IPS DF 19.7 (cell line): ENCODE measurements around the gene ACSS3.

Experiments
- DNase-seq: peaks from one replicate; pipeline ENCODE4 v3.0.0-alpha.2; 2013; ENCODE audit warnings: low read depth, low spot score

The ACSS3 gene

DNA sequence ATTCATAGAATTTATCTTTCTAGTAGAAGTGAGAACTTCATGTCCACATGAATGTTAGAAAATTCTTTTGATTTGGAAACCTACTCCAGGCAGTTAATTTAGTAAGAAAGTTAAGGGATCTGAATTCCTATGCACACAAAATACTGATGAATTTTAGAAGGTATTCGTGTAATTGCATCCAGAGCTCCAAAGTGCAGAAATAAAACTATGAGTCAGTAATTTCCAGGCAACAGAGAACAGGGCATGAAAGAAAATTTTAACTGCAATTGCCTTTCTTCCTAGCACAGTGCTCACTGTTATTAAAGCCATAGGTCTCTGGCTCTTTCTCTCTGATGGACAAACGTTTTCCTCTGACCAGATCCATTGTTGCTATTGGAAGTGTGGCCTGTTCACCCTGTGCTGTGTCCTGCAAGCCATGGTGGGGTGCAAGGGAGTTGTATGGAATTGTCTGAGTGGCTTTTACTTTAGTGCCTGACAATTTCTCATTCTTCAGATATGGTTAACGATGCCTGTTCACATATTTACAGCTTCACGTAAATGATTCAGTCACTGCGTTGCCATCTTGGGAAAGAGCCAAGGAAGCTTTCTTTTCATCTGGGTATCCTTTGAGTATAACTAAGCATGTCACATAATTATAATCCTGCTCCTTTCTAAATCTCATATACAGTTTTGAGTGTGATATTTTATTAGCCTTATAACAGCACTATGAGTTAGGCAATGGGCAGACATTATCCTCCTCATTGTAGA lies 145.1 kb downstream of the ACSS3 start:
- no peak for DNase-seq

- no peak for DNase-seq
Measured at GRCh38 chr12:81224626-81225025, 146.7 kb downstream of the ACSS3 start.

DNA sequence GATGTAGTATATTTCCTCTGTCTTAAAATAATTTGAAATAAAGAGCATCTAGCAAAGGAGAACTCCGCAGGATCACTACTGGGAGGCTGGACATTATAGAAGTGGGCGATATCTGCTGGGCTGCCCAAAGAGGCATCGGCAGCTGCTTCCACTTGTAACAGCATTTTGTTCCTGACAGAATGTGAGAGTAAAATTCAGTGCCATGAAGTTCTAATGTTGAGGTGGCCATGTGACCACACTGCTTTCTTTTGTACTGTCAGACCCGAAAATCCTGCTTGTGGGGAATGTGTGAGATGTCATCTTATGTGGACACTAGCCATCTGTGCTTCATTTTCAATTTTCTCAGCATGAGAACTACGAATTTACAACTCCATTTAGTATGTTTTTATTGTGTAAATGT lies 151.9 kb downstream of the ACSS3 start:
- DNase-seq, result no peak

GRCh38 chr12:81231574-81232368 lies 153.9 kb downstream of the ACSS3 start:
- DNase-seq, result no peak

DNA sequence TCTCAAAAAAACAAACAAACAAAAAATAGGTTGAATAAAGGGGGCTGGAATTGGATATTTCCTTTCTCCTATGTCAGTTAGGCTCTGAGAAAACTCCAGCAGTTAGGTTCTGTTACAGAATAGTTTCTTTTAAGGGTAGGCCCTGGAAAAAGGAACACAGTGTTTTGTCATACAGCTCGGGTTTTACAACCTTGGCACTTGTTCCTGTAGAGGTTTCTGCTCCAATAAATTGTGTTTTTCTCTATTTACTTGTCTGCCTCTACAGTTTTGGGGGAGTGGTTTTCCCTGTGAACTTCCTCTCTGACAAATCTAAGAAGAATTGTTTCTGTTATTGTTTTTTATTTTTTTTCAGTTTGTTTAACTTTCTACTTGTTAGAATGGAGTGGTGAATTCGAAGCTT lies 167.6 kb downstream of the ACSS3 start:
- DNase-seq, result no peak

DNA sequence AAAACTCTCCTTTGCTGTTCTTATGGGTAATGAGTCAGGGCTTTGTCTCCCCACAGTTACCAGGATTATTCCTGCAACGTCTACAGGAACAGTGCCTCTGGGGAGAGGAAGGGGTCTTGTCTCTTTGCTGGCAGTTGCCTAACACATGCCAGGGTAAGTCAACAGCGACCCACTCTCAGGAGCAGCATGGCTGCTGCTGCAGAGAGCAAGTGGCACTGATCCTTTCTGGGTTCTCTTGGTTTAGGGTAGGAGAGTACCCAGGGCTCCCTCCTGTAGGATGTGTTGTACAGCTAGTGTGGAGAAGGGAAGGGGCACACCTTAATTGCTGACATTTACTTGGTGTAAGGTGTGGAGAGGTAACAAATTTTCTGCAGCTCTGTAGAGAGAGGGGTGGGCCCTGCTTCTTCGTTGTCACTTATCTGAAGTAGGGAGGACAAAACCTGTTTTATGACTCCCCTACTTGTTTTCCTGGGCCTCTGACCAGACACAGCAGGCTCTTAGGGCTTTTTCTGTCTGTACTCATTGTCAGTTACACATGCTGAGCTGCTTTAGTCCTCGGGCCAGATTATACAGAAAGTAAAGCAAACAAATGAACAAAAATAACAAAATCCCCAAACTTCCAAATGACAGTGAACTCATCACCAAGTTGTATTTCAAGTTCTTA lies 168.2 kb downstream of the ACSS3 start:
- no peak for DNase-seq

- no peak for DNase-seq
Measured at GRCh38 chr12:81249976-81250375, 172.1 kb downstream of the ACSS3 start.

GRCh38 chr12:81252228-81252627 lies 174.3 kb downstream of the ACSS3 start:
- DNase-seq, result no peak

DNA sequence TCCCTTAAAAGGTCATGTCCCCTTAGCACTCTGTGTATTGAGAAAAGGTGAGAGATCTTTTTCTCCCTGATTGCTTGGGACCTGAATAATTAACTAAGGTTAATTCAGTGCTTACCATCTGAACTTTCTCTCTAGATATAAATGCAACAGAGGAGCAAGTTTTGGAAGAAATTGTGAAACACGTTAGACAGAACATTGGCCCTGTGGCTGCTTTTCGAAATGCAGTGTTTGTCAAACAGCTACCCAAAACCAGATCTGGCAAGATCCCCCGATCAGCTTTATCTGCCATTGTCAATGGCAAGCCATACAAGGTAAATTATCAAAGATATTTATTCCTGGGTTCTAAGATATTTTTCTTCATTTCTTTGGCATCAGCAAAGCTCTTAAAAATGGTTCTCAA lies 175.5 kb downstream of the ACSS3 start:
- DNase-seq, result no peak

- DNase-seq, result no peak
Measured at GRCh38 chr12:81255456-81255855, 177.6 kb downstream of the ACSS3 start.

DNA sequence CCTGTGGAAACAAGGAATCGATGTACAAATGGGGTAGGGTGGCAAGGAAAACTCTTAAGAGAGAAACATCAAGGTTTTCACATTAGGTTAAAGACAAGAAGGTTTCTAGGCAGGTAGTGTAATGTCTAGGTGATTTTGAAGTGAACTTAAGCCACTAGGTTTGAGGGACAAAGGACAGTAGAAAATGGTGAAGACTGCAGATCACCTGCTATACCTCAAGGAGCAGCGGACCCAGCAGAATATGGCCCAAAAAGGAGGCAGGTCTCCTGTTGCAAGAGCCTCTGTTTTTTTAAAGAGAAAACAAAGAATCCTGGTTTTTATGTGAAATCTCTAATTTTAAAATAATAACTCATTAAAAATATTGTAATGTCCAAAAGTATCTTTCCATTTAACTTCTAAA lies 178.1 kb downstream of the ACSS3 start:
- DNase-seq, result no peak

DNA sequence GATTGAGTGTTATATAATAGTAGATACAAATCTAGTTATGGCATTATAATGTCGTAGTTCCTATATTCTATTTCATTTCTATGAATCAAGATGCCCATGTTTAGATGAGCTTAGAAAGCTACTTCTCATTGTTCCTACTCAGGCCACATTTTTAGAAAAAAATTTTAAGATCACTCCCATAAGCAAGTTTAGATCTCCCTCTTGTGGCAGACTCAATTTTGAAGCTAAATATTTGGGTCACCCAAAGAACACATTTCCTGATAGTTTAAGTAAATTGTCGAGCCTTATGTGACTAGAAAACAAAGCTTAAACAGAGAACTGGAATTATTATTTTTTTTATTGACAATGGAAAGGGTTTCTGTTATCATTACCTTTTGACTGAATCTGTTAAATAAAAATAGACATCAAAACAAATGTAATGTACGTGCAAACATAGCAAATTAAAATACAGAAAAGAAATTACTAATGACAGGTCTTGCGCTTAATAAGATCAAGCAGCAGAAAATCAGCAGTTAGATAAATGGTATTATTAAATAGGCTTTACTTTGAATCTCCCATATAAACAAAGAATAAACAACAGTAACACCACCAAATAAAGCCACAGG lies 180.2 kb downstream of the ACSS3 start:
- DNase-seq, result no peak

- no peak for DNase-seq
Measured at GRCh38 chr12:81259360-81259759, 181.5 kb downstream of the ACSS3 start.

DNA sequence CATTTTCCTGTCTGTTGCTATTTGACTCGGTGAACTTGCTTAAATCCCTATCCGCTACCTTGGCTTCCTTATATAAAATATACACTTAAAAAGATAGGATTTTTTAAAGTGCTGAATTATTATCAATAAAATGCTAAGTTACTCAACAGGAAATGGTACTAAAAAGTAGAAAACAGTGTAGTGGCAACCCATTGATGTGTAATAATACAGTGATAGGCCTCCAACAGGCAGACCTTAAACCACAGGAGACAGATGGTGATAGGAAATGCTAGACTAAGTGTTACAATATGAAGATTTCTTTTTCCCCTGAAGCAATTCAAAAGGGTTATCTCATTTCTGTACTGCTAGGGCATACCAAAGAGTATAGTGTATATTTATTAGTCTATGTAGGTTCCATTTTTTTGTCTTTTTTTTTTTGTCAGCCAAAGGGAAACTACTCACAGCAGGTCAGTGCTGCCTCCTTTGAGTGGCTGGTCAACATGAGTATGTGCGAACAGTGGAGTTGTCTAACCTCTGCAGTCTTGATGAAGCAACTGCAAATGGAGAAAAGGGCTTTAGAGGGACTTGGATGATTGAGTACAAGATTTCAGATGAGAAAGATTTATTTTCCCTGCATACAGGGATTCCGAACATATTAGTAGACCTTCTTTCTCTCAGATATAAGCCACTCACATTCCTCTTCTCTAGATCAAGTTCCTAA lies 183.8 kb downstream of the ACSS3 start:
- no peak for DNase-seq

GRCh38 chr12:81263072-81263471 lies 185.2 kb downstream of the ACSS3 start:
- no peak for DNase-seq

DNA sequence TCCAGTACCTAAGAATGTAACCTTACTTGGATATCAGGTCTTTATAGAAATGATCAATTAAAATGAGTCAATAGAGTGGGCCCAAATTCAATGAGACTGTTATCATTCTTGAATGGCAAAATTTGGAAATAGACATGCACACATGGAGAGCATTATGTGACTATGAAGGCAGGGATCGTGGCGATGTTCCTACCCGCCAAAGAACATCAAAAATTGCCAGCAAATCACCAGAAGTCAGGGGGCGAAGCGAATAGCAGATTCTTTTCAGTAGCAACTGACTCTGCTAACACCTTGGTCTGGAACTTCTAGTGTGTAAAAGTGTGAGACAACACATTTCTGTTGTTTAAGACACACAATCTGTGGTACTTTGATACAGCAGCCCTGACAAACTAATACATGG lies 192.5 kb downstream of the ACSS3 start:
- no peak for DNase-seq

GRCh38 chr12:81274637-81275529 lies 197.0 kb downstream of the ACSS3 start:
- no peak for DNase-seq

DNA sequence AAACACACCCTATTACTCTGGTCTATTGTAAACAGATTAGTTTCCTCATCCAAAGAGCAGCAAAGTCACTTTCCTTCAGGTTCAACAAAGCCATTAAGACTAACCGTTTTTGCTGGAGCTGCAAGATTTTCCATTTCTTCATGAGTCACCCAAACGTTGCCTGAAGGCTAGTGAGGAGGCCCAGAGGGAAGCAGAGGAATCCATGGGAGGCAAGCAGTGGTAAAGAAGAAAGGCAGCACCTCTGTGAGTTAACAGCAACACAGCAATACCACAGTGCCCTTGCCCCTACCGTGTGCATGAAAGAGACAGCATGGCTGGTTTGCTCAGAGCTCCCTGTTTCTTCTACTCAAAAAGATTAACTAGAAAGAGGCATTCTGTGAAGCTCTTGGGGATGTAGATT lies 206.3 kb downstream of the ACSS3 start:
- DNase-seq, result no peak

GRCh38 chr12:81288651-81289050 lies 210.8 kb downstream of the ACSS3 start:
- DNase-seq, result no peak

GRCh38 chr12:81294325-81295190 lies 216.7 kb downstream of the ACSS3 start:
- no peak for DNase-seq
